Hepatocyte (in vitro differentiated cells): ENCODE measurements around the gene WDFY4.
A peak's percentile ranks its signal among the peaks of the same experiment; 100 is the strongest.

Source experiments
- EZH2 ChIP-seq: fragments of 200-600 bp; sonication (generic); IDR thresholded peaks from 2 replicates; pipeline ENCODE4 v1.6.1; 2016; ENCODE audit warnings: antibody characterized with exemption, mild to moderate bottlenecking, borderline replicate concordance
- TF ChIP-seq, protein P1 (sequence below): fragments of 200-600 bp; sonication (generic); IDR thresholded peaks from 2 replicates; pipeline ENCODE4 v1.5.1; 2016; ENCODE audit warnings: antibody characterized with exemption, mild to moderate bottlenecking; ENCODE audit not compliant: poor library complexity

DNA sequence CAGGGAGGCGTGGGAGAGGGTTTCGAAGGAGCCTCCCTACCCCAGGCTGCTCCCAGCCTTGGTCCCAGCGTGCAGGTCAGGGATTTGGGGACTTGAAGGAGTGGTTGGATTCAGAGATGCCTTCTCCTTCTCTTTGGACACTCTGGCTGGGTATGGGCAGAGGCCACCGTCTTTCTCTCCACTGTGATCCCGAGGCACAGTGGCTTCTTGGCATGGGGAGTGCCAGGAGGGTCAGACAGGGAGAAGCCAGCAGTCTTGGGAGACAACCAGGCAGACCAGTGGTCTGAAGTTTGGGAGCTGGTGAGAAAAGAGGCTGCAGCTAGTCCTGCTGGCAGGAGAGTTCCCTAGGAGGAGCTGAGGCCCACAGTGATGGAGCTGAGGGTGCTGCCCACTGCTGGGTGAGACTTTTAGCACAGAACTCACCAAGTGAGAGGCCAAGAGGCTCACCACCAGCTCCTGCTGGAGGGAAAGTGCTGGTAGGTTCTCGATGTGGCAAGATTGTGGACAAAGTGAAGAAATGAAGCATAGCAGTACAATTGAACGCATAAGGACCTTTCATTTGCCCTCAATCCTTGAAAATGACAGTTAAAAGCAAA, 35.2 kb upstream of the WDFY4 start:
- TF ChIP-seq, protein P1, sequence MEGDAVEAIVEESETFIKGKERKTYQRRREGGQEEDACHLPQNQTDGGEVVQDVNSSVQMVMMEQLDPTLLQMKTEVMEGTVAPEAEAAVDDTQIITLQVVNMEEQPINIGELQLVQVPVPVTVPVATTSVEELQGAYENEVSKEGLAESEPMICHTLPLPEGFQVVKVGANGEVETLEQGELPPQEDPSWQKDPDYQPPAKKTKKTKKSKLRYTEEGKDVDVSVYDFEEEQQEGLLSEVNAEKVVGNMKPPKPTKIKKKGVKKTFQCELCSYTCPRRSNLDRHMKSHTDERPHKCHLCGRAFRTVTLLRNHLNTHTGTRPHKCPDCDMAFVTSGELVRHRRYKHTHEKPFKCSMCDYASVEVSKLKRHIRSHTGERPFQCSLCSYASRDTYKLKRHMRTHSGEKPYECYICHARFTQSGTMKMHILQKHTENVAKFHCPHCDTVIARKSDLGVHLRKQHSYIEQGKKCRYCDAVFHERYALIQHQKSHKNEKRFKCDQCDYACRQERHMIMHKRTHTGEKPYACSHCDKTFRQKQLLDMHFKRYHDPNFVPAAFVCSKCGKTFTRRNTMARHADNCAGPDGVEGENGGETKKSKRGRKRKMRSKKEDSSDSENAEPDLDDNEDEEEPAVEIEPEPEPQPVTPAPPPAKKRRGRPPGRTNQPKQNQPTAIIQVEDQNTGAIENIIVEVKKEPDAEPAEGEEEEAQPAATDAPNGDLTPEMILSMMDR, result peak; percentile 4
- no peak for TF ChIP-seq EZH2
